ENCODE results near the gene UTS2R. TPM values are rescaled to one million over a fixed set of nuclear protein-coding genes. Genes with fewer than 3 reads are reported as not detected.

UTS2R gene
- polyA plus RNA-seq, 1 experiment = not detected

DNA sequence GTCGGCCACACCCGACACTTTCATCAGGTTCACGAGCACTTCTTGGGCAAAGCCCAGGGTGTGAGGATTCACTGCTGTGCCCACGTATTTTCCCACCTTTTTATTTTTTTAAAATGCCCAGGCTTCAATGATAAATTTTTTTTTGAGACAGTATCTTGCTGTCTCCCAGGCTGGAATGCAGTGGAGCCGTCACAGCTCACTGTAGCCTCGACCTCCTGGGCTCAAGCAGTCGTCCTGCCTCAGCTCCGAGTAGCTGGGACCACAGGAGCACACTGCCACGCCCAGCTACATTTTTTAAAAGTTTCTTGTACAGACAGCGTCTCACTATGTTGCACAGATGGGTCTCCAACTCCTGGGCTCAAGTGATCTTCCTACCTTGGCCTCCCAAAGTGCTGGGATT, 17.8 kb downstream of the UTS2R start:
- H3K27me3 ChIP-seq (ENCODE audit: control insufficient read depth, insufficient read depth, low read length) = peaks cover 8% of the 10 kb centered on the region
- H3K36me3 ChIP-seq (ENCODE audit: control insufficient read depth, insufficient read depth, low read length) = no peaks in the 10 kb centered on the region; the same call in 1 of the 2 replicates
- no peak for DNase-seq (ENCODE audit: low read depth)
- ChIA-PET POLR2A (no interaction called here), CTCF (interaction anchor here (1.3 kb wide), 1 partner anchor 10 kb away, joined by 4 read pairs; no protein-coding TSS in a partner anchor)
- H3K4me3 ChIP-seq (ENCODE audit: low read depth, low read length) = no peak overlapping the region
- TF ChIP-seq, protein P1, sequence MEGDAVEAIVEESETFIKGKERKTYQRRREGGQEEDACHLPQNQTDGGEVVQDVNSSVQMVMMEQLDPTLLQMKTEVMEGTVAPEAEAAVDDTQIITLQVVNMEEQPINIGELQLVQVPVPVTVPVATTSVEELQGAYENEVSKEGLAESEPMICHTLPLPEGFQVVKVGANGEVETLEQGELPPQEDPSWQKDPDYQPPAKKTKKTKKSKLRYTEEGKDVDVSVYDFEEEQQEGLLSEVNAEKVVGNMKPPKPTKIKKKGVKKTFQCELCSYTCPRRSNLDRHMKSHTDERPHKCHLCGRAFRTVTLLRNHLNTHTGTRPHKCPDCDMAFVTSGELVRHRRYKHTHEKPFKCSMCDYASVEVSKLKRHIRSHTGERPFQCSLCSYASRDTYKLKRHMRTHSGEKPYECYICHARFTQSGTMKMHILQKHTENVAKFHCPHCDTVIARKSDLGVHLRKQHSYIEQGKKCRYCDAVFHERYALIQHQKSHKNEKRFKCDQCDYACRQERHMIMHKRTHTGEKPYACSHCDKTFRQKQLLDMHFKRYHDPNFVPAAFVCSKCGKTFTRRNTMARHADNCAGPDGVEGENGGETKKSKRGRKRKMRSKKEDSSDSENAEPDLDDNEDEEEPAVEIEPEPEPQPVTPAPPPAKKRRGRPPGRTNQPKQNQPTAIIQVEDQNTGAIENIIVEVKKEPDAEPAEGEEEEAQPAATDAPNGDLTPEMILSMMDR (IDR thresholded peaks at IDR 0.05; ENCODE audit: insufficient read depth, low read depth, low read length) = no peak

DNA sequence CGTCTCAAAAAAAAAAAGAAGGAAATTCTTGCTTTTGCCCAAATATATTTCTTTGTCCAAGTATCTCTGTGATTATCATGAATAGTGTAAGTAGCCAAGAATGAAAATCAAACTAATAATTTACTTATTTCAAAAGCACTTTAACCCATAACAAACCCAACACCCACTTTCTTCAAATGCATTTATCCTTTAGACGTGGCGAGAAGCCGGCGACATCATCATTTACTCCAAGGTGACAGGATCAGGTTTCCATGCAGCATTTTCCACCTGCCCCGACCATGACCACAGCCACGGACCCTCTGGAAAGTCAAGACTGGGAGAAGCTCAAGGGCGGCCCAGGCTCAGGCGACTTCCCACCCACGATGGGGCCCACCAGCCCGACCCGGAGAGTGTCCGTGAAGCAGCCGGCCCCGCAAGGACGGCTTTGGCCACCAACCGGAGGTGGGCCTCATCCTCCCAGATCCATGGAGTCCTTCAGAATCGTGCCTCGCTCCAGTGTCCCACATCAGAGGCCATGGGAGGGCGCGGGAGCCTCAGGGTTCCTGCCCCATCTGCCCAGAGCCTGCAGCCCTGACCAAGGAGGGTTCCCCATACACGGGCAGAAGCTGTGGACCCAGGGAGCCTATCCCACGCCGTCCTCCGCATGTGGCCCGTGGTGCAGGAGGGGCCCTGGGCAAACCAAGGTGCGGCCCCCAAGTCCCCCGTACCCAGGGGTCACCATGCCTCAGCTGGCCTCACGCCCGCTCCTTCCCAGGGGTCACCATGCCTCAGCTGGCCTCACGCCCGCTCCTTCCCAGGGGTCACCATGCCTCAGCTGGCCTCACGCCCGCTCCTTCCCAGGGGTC, 18.7 kb downstream of the UTS2R start:
- TF ChIP-seq, protein P1 (IDR thresholded peaks at IDR 0.05; ENCODE audit: insufficient read depth, low read depth, low read length) = no peak
- H3K27me3 ChIP-seq (ENCODE audit: control insufficient read depth, insufficient read depth, low read length) = peaks cover 8% of the 10 kb centered on the region
- DNase-seq (ENCODE audit: low read depth) = no peak
- no peak overlapping the region for H3K4me3 ChIP-seq (ENCODE audit: low read depth, low read length)
- CTCF ChIA-PET = interaction anchor here (1.3 kb wide), 1 partner anchor 9 kb away, joined by 4 read pairs; no protein-coding TSS in a partner anchor
- POLR2A ChIA-PET = no interaction called here
- H3K36me3 ChIP-seq (ENCODE audit: control insufficient read depth, insufficient read depth, low read length) = no peaks in the 10 kb centered on the region; the same call in 1 of the 2 replicates

DNA sequence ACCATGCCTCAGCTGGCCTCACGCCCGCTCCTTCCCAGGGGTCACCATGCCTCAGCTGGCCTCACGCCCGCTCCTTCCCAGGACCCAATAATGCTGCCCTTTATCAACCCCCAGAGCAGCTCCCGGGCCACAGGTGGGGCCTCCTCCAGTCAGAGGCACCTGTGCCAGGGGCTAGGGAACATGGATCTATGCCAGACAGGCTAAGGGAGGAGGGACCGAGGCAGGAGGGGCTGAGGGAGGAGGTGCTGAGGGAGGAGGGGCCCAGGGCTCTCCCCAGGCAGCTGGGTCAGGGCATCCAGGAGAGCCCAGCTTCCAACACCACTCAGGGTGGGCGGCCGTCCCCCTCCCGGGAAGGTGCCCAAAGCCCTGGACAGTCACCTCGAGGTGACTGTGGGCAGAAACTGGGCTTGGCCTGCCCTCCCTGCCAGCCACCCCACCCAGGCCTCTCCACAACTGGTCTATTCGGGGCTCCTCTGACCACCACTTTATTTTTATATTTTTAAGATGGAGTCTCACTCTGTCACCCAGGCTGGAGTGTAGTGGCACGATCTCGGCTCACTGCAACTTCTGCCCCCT, 19.4 kb downstream of the UTS2R start:
- H3K4me3 ChIP-seq (ENCODE audit: low read depth, low read length) = no peak overlapping the region
- CTCF ChIA-PET = no interaction called here

DNA sequence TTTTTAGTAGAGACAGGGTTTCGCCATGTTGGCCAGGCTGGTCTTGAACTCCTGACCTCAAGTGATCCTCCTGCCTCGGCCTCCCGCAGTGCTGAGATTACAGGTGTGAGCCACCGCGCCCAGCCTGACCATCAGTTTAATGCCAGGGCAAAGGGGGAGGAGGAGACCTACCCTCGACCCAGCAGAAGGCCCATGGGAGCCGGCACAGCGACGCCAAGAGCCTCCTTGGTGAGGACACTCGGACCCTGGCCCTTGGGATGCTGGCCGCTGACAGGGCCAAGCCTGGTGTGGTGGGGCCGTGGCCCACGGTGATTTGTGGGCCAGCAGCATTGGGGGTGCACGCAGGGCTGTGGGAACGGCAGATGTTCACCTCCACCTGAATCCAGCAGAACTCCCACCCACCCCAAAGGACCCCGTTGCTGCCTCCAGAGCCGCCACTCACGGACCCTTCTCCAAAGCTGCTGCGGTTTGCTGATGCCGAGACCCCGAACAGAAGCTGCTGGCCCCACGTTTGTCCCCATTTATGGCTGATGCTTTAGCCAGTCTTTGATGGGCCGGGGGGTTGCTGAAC, 20.0 kb downstream of the UTS2R start:
- CTCF ChIA-PET = no interaction called here
- no peak for DNase-seq (ENCODE audit: low read depth)
- TF ChIP-seq, protein P1 (IDR thresholded peaks at IDR 0.05; ENCODE audit: insufficient read depth, low read depth, low read length) = no peak
- H3K36me3 ChIP-seq (ENCODE audit: control insufficient read depth, insufficient read depth, low read length) = no peaks in the 10 kb centered on the region; the same call in 1 of the 2 replicates
- H3K4me3 ChIP-seq (ENCODE audit: low read depth, low read length) = no peak overlapping the region
- peaks cover 6% of the 10 kb centered on the region for H3K27me3 ChIP-seq (ENCODE audit: control insufficient read depth, insufficient read depth, low read length)
- POLR2A ChIA-PET = no interaction called here

More for the DNA sequence above, 19.4 kb downstream of the UTS2R start:
- POLR2A ChIA-PET = no interaction called here
- H3K36me3 ChIP-seq (ENCODE audit: control insufficient read depth, insufficient read depth, low read length) = no peaks in the 10 kb centered on the region; the same call in 1 of the 2 replicates
- no peak for DNase-seq (ENCODE audit: low read depth)
- peaks cover 8% of the 10 kb centered on the region for H3K27me3 ChIP-seq (ENCODE audit: control insufficient read depth, insufficient read depth, low read length)
- TF ChIP-seq, protein P1 (IDR thresholded peaks at IDR 0.05; ENCODE audit: insufficient read depth, low read depth, low read length) = no peak

All from BJ (cell line).